NCI-H748 (cell line): ENCODE data around the gene ADM.
"Not testable (repeated sequence)": the region's sequence is repeated elsewhere in the genome, so short reads cannot be mapped to it uniquely, and the experiment has no call there.

Experiments
- DNase-seq: peaks from one replicate; lab custom pipeline; 2025; ENCODE audit not compliant: unreplicated experiment; lab: John Stamatoyannopoulos, UW

Gene ADM, protein sequence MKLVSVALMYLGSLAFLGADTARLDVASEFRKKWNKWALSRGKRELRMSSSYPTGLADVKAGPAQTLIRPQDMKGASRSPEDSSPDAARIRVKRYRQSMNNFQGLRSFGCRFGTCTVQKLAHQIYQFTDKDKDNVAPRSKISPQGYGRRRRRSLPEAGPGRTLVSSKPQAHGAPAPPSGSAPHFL

DNA sequence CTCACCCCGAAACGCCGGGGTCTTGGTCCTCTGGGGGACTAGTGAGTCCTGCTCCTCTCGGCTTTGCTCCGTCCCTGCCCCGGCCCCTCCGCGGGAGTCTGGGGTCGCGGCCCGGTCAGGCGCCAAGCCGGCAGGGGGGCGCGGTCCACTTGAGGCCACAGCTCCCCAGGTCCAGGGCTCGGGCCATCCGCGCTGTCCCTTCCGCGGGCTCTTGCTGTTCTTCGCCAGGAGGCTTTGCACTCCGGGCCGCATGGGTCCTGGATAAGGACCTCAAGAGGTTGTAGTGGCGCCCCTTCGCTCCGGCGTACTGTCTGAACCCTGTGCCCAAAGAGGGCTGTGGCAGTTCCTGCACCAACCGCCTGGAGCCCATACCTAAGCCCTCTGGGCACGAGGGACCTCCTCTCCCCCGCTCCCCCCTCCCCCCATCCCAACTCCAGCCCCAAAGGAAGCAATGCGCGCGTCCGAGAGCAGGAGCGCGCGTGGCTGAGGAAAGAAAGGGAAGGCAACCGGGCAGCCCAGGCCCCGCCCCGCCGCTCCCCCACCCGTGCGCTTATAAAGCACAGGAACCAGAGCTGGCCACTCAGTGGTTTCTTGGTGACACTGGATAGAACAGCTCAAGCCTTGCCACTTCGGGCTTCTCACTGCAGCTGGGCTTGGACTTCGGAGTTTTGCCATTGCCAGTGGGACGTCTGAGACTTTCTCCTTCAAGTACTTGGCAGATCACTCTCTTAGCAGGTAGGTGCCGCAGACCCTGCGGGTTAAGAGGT lies at the start of gene ADM:
Gene ADM, plus strand, starts transcription at position 579 of the 767 bp plus-strand sequence. CDS start 628 bp downstream, outside the sequence.
- DNase-seq, result peak; percentile 85

DNA sequence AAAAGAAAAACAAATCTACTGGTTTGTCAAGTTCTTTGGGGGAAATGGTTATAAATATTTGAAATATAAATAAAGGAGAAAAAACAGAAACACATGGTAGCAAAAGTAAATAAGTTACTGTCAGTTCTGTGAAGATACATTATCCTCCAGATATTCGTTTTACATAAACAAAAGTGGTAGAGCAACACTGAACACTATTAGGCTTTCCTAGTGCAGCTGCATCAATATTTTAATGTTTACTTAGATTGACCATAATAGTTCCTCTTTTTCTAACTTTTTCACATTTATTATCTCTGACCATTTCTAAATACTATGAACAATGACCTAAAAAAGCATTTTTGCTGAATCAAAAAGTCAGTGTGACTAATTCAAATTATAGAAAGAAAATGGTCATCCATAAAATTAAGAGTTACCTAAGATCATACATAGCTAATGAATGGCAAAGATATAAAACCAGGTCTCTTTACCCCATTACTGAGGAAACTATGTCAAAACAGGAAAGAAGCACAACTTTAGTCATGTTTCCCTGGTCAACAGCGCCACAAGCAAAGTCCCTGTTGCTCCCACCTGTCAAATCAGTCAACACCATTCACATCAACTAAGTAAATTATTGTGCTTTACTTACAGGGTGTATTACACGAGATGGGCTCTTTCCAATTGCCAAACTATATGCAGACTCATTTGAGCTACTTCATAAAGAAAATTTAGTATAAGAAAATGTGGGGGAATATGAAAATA lies 49.3 kb upstream of the ADM start:
- DNase-seq, result peak; percentile 38

DNA sequence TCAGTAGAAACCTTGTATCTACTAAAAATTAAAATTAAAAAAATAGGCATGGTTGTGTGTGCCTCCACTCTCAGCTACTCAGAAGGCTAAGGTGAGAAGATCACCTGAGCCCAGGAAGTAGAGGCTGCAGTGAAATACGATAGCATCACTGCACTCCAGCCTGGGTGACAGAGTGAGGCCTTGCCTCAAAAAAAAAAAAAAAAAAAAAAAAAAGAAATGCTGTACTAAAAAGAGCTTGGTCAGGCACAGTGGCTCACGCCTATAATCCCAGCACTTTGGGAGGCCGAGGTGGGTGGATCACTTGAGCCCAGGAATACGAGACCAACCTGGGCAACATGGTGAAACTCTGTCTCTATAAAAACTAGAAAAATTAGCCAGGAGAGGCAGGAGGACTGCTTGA lies 47.4 kb upstream of the ADM start:
- DNase-seq, result peak; percentile 3

DNA sequence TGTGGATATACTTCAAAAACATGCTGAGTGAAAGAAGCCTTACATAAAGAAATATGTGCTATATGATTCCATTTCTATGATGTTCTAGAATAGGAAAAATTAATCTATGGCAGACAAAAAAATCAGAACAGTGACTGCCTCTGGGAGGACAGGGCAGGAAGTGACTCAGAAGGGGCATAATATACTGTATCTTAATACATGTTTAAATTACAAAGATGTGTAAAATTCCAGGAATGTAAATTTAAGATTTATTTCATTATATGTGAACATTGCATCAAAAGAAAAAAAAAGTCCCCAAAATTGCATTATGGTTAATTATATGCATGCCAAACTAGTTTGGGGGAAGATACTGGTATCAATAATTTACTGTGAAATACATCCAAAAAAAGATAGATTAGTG lies 43.1 kb upstream of the ADM start:
- DNase-seq, result no peak

DNA sequence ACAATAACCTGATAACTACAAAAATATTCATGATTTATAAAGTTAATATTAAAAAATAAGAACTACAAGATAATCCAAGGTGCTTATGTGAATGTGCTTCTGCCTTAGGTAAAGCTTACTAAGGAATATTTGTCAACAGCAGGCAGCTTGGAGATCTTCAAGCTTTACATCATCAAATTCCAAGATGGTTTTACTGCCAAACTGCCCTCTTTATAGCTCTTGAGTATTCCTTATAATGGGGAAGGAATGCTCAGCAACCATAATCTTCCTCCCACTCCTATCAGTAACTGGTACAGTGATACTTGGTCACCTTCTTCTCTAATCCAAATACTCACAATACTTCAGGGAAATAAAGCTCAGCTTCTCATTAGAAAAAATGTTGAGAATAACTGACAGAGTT lies 40.9 kb upstream of the ADM start:
- no peak for DNase-seq

DNA sequence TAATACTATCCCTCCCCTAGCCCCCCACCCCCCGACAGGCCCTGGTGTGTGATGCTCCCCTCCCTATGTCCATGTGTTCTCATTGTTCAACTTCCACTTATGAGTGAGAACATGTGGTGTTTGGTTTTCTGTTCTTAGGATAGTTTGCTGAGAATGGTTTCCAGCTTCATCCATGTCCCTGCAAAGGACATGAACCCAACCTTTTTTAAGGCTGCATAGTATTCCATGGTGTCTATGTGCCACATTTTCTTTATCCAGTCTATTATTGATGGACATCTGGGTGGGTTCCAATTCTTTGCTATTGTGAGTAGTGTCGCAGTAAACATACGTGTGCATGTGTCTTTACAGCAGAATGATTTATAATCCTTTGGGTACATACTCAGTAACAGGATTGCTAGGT lies 40.2 kb upstream of the ADM start:
- not testable (repeated sequence) for DNase-seq

DNA sequence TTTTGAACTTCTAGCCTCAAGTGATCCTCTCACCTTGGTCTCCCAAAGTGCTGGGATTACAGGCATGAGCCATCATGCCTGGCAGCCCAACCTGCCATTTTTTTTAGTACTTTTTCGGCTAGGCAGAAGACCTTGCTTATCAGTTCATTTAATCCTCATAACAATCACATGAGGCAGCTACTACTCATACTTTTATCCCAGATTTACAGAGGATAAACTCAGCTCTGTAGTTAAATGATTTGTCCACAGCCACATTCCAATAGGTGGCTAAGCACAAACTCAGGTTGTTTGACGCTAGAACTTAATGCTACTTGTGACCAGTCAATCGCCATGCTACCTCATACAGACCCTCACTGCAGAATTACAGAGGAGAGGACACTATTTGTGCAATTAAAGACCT lies 38.9 kb upstream of the ADM start:
- DNase-seq, result no peak

DNA sequence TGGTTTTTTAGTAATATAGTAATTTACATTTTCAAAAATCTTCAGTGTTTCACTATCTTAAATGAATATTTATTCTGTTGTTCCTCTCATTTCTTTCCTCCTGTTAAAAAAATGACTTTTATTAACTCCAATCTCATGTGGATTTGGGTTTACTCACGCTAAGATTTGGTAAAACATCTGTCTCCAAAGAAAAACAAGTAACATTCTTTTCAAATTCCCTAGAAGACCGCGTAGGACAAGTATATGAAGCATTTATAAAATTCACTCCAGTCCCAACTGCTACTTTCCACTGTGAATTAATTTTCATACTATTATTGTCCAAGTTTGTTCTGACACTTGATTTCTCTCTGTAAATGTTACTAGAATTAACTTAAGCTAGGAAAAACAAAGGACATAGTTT lies 37.1 kb upstream of the ADM start:
- DNase-seq, result no peak

DNA sequence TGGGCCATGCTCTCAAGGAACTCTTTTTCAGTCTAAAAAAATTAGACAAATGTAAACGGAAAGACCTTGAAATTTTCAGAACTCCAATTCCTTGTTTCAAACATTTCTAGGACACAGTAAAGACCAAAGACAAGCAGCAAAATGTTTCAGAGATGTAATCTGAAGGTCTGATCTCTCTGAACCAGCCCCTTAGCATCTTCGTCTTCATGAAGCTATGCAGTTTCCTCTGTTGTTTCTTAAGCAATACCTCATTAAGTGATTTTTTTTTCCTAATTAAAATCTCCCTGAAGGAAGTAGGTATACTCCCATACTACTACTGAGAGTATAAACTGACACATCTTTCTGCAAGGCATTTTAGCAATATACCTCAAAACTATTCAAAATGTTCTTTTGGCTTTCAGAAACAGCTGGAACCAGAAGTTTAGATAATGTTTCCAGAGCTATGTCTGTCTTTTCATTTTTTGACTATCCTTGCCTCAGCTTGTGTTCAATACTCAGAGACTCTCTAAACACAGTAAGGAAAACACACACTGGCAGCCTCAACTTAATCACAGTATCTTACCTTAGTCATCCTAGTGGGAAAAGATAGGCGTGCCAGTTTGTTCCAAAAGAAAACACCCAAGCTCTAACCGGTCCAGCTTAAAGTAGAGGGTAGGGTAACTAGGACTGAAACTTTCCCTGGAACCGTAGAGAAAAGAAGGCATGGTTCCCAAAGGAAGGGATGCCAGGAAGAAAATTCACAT lies 36.0 kb upstream of the ADM start:
- no peak for DNase-seq

DNA sequence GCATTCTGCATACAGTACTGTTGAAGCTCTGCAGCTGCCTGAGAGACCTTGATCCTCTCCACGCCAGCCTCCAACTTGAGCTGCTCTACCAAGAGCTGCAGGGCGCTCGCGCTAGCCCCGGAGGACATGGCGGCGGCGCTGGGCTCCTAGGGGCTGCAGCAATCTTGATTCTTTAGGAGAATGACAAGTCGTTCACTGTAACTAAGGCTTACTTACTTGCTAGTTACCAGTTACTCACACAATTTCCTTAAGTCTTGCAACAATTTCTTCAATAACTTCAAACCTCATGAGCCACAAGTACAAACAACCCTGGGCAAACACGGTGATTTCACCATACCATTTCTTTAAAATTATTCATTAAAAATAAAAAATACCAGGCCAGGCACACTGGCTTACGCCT lies 32.7 kb upstream of the ADM start:
- no peak for DNase-seq

DNA sequence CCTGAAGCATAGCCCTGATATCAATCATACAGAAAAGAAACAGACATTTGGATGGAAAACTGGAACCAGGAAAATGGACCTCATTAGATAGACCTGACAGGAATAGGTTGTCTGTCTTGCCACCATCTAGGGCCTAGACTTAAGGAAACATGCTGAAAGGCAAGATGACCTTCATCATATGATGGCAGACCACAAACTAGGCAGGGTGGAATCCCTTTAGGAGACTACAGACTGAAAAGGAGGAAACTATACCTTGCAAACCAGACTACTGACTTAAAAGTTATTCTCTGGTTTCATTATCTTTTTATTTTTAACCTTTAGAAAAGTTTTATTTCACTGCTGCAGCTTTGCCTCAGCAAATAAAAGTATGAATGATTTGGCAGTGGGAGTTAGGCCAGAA lies 31.1 kb upstream of the ADM start:
- no peak for DNase-seq

DNA sequence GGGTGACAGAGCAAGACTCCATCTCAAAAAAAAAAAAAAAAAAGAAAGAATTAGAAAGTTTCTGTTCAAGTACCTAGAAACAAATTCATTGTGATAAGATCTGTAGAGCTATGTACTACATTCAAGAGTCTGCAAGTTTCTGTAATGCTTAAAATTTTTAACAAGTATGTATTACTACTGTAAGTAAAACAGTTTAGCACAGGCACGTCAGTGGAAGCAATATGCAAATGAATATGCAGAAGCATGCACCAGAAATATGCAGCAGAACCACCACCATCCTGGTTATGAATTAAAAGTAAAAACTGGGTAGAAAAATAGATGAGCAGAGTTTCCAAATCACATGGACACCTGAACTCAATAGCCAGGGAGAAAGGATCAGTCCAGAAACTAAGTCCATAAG lies 30.1 kb upstream of the ADM start:
- DNase-seq, result no peak

DNA sequence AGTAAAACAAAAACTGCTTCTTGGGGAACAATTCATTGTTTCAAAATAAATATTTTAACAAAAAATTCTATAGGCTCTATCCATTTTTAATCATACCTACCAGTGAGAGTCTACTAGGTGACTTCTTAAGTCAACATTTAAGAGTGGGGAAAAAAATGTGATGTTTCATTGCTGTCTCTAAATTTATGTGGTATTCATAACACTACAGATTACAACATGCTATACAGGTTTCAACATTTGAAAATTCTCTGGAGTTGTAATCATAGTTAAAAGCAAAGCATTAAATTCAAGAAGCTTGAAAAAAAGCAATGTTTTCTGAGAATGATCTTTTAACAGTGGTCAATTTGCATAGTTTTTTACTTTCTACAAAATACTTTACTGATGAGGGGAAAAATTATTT lies 29.2 kb upstream of the ADM start:
- DNase-seq, result no peak

DNA sequence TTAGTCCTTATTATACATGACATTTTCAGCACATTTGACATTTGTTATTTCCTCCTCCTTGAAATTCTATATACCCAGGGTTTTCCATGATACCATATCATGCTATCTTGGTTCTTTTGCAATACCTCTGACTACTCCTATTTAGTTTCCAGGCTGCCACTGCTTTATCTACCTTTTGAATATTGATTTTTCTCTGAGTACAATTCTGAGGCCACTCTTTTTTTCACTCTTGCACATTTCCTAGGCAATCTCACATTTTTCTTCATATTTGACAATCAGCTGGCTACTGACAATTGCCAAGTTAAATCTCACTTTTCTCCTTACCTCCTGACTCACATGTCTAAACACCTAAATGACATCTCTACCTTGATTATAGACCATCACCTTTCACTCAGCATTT lies 22.8 kb upstream of the ADM start:
- no peak for DNase-seq

DNA sequence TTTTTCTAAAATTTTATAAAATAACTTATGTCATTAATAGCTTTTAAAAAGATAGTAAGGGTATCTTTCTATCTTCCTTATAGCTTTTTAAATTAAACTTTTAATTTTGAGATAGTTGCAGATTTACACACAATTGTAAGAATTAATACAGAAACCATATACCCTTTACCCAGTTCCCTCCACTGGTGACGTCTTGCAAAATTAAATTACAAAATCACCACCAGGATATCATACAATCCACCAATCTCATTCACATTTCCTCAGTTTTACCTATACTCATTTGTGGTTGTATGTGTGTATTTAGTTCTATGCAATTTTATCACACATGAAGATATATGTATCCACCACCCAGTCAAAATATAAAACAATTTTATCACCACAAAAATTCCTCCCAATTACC lies 20.9 kb upstream of the ADM start:
- no peak for DNase-seq

DNA sequence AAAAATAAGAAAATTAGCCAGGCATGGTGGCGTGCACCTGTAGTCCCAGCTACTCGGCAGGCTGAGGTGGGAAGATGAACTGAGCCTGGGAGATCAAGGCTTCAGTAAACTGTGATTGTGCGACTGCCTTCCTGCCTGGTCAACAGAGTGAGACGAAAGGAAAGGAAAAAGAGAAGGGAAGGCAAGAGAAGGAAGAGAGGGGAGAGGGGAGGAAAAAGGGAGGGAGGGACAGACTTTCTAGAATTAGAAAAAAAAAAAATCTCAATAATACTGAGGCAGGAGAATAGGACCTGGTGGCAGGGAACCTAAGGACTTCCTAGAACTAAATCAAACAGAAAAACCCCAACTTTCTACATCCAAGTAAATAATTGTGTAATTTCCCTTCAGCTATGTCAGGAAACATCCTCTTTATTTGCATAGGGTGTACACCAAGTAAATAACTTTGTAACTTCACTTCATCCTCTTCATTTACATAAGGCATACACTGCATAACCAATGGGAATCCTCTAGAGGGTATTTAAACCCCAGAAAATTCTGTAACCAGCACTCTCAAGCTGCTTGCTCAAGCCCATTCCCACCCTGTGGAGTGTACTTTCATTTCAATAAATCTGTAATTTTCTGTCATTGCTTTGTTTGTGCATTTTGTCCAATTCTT lies 19.6 kb upstream of the ADM start:
- no peak for DNase-seq

DNA sequence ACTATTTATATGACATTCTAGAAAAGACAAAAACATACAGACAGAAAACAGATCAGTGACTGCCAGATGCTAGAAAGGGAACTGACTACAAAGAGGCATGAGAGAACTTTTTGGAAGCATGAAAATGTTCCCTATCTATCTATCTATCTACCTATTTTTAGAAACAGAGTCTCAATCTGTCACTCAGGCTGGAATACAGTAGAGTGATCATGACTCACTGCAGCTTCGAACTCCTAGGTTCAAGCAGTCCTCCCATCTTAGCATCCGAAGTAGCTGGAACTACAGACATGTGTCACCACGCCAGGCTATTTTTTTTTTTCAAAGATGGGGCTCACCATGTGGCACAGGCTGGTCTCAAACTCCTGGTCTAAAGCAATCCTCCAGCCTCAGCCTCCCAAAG lies 17.7 kb upstream of the ADM start:
- no peak for DNase-seq

DNA sequence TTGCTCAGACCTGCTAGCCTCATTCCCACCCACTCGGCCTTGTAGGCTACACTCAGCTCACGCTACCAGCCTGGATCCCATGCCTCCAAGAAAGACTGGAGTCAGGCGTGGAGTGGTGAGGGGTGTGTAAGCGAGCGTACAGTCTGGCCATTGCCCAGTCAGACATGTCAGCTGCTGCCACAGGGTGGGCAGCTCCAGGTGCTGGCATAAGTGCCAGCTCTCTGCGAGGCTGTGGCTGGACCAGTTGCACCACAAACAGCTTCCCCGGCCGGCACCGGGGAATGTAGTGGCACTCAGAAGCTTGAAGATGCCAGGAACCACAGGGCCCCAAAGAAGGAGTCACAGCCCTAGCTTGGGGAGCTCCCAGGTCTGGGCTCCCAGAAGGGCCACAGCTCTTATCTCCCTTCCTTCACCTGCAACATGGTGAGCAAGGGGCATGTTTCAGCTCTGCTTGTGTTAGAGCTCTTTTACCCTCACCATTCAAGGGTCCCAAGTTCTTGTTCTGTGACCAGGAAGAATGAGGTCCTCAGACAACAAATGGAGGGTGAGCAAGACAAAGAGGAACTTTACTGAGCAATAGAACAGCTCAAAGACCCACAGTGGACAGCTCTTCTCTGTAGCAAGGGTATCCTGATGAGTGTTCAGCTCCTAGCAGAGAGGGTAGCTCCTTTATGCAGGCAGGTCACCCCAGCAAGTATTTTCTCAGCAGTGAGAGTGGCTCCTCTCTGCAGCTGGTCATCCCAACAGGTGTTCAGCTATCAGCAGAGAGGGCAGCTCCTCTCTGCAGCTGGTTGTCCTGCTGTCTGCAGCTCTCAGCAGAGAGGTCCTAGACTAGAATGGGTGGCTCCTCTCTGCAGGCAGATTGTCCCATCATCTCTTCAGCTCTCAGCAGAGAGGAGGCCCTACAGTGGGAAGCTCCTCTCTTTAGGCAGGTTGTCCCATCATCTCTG lies 16.8 kb upstream of the ADM start:
- no peak for DNase-seq

DNA sequence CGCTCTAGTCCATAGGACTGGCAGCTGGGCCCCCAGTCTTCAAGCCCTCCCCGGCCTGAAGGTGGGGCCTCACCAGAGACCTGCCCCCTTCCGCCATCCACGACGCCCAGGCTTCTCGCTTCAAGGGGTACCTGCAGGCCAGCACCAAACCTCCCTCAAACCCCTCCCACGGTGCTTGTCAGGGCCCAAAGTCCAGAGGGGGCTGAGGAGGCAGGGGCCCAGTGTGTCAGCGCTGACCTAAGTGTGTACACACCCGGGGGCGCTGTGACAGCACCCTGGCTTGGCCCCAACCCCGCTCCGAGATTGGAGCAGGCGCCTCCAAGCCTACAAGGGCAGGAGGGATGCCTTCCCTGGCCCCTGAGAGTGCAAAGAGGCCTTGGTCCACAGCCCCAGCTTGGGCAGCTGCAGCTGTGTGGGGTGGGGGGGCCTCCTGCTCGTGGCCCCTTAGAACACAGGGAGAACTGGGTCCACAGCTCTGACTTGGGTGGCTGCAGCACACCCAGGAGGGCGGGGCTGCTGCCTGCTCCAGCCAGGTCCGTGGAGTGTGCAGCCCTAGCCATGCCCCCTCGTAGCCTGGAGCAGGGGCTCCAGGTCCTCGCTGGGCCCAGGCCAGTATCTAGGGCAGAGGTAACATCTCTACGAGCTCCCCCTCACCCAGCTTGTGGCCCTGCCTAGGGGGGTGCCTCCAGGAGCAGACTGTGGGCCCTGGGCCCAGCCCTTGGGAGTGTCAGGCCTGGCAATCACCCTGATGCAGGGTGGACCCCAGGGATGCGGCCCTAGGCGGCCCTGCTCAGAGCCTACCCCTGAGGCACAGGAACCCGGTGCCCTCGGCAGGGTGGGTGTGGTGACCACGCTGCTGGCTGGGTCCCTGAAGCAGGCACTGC lies 15.8 kb upstream of the ADM start:
- no peak for DNase-seq
